ENCODE data around the gene KRTAP5-11. TPM values are rescaled to one million over a fixed set of nuclear protein-coding genes. Genes with fewer than 3 reads are reported as not detected.
"Not testable (repeated sequence)": the region's sequence is repeated elsewhere in the genome, so short reads cannot be mapped to it uniquely, and the experiment has no call there.

Gene KRTAP5-11
- total RNA-seq, 1 experiment from 2014 or later, result not detected

DNA sequence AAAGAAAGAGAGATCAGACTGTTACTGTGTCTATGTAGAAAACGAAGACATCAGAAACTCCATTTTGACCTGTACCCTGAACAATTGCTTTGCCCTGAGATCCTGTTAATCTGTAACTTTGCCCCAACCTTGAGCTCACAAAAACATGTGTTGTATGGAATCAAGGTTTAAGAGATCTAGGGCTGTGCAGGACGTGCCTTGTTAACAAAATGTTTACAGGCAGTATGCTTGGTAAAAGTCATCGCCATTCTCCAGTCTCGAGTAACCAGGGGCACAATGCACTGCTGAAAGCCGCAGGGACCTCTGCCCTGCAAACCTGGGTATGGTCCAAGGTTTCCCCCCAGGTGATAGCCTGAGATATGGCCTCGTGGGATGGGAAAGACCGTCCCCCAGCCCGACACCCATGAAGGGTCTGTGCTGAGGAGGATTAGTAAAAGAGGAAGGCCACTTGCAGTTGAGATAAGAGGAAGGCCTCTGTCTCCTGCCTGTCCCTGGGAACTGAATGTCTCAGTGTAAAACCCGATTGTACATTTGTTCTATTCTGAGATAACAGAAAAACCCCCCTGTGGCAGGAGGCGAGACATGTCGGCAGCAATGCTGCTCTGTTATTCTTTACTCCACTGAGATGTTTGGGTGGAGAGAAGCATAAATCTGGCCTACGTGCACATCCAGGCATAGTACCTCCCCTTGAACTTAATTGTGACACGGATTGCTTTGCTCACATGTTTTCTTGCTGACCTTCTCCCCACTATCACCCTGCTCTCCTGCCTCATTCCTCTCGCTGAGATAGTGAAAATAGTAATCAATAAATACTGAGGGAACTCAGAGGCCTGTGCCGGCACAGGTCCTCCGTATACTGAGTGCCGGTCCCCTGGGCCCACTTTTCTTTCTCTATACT, 47.7 kb downstream of the KRTAP5-11 start:
- DNase-seq (ENCODE audit: low read depth), result not testable (repeated sequence)

DNA sequence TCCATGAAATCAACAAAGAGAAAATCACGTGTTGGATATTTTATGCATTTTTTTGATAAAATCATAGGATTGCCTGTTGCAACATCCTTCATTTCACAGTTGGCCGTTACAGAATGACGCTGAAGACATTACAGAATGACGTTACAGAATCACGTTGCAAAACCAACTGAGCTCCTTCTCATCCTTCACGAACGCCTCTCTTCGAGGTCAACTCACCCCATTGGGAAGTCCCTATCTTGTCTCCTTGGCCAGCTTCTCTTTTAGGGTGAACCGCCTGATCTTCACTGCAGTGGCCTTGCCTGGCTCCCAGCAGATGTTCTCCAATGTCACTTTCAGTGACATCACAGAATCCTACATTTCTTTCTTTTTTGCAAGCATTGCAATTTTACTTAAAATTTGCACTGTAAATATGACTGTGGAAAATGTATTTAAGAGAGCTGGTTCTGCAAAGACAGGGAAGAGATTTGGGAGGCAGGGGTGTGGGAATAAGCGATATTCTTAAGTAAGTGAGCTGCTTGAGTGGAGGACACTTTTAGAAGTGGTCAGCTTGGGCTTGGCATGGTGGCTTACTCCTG, 50.6 kb downstream of the KRTAP5-11 start:
- no peak for DNase-seq (ENCODE audit: low read depth)

Small RNA genes lying within 50 kb of the gene (small RNA-seq; reads per million reads assigned to genes)
- gene AP000867.1, result not detected
- gene KRTAP5-14P, result not detected

Other genes starting within 250 kb of the KRTAP5-11 start
- 81.1 and 83.7 TPM in 2 replicates for gene DHCR7, start 134.5 kb downstream of the KRTAP5-11 start, total RNA-seq (2014; rRNA removed; shearing (Covaris generic))
- 27.1 and 35.6 TPM in 2 replicates for gene NADSYN1, start 129.7 kb downstream of the KRTAP5-11 start, total RNA-seq (2014; rRNA removed; shearing (Covaris generic))
- gene KRTAP5-7, start 55.6 kb downstream of the KRTAP5-11 start, total RNA-seq (2014; rRNA removed; shearing (Covaris generic)), result not detected in 2 replicates
- not detected in 2 replicates for gene KRTAP5-8, start 44.9 kb downstream of the KRTAP5-11 start, total RNA-seq (2014; rRNA removed; shearing (Covaris generic))
- gene KRTAP5-9, start 34.5 kb downstream of the KRTAP5-11 start, total RNA-seq (2014; rRNA removed; shearing (Covaris generic)), result not detected in 2 replicates
- gene KRTAP5-10, start 17.3 kb downstream of the KRTAP5-11 start, total RNA-seq (2014; rRNA removed; shearing (Covaris generic)), result not detected in 2 replicates